ENCODE measurements around the gene UGT2B10. TPM values are rescaled to one million over a fixed set of nuclear protein-coding genes. Genes with fewer than 3 reads are reported as not detected.
"Not testable (repeated sequence)": the region's sequence is repeated elsewhere in the genome, so short reads cannot be mapped to it uniquely, and the experiment has no call there.

The UGT2B10 gene
- total and polyA plus RNA-seq, 2 of the 13 experiments (the other 11 are each of a cell fraction or from before 2014, with no cell fraction given) = 107 to 148 TPM

- TF ChIP-seq HNF1A (IDR thresholded peaks at IDR 0.05; ENCODE audit: low read depth); SOX13 (IDR thresholded peaks at IDR 0.05); SOX6 (IDR thresholded peaks at IDR 0.05); CREM (CRISPR knock-in tag; IDR thresholded peaks at IDR 0.05); EP300 (CRISPR knock-in tag; IDR thresholded peaks at IDR 0.05; ENCODE audit: borderline replicate concordance): not testable (repeated sequence)
- TF ChIP-seq HNF1A (CRISPR knock-in tag; IDR thresholded peaks at IDR 0.05; ENCODE audit: borderline replicate concordance) (peak; percentile 49; the same call in 1 of the 2 replicates), CEBPG (CRISPR knock-in tag; IDR thresholded peaks at IDR 0.05) (peak; percentile 87), SOX13 (CRISPR knock-in tag; conservative IDR thresholded peaks at IDR 0.05 in 1 of 2, IDR thresholded peaks at IDR 0.05 in 1 of 2) (peak in 1 of 2 experiments; percentile 92; a peak in 2 of 4 replicates), SAP130 (CRISPR knock-in tag; IDR thresholded peaks at IDR 0.05; ENCODE audit: low read depth) (peak; percentile 46; the same call in 1 of the 2 replicates), SOX6 (CRISPR knock-in tag; IDR thresholded peaks at IDR 0.05) (peak; percentile 94), CREM (IDR thresholded peaks at IDR 0.05) (peak; percentile 59; the same call in 1 of the 2 replicates), ZSCAN5A (CRISPR knock-in tag; IDR thresholded peaks at IDR 0.05; ENCODE audit: borderline replicate concordance) (peak; percentile 57; the same call in 1 of the 2 replicates), EP300 (IDR thresholded peaks at IDR 0.05; ENCODE audit: low read depth in 2 of 2, low read length in 2 of 2) (peak in 1 of 2 experiments; percentile 56; a peak in 1 of 4 replicates), AHDC1 (CRISPR knock-in tag; IDR thresholded peaks at IDR 0.05; ENCODE audit: borderline replicate concordance) (peak; percentile 82; the same call in 1 of the 2 replicates), POGZ (CRISPR knock-in tag; IDR thresholded peaks at IDR 0.05) (peak; percentile 82), ZMYM4 (CRISPR knock-in tag; IDR thresholded peaks at IDR 0.05) (peak; percentile 55; the same call in 1 of the 2 replicates), NCOA2 (CRISPR knock-in tag; IDR thresholded peaks at IDR 0.05) (peak; percentile 76), ZNF362 (CRISPR knock-in tag; IDR thresholded peaks at IDR 0.05; ENCODE audit: borderline replicate concordance) (peak; percentile 35; the same call in 1 of the 2 replicates), GATA4 (IDR thresholded peaks at IDR 0.05; ENCODE audit: borderline replicate concordance, low read depth) (0 out of 2 replicates have a peak, but pooled peaks have one; percentile 23)
Measured at GRCh38 chr4:68771836-68772235, 44.0 kb upstream of the UGT2B10 start (continued).
